ENCODE data around the gene HOXB3.
"Not testable (repeated sequence)": the region's sequence is repeated elsewhere in the genome, so short reads cannot be mapped to it uniquely, and the experiment has no call there.

HOXB3 gene

DNA sequence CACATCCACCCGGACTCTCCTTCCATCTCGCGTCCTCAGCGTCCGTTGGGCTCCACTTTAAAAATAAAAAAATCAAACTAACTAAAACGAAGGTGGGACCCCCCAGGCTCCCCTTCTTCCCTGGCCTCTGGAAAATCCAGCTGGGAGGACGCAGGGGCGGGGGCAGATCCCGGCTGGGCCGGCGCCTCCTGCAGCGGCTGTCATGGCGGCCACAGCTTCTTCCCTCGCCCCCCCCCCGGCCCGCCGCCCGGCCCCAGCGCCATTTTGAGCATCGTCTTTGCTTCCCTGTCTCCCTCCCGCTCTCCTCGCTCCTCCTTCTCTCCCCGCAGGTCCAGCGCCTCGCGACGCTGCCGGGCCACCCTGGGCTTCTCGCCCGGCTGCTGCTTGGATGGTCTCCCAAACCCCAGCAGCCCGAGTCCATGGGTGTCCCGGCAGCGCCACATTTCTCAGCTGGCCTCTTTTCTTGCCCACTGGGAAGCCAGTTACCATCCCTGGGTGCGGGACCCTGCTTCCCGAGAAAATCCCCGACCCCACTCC lies 48.4 kb downstream of the HOXB3 start:
- no peak for FAIRE-seq
- TF ChIP-seq POLR2AphosphoS5 (IDR thresholded peaks at IDR 0.05; ENCODE audit: low read depth, low read length) (no peak), POLR2A (IDR thresholded peaks at IDR 0.05; ENCODE audit: low read depth, low read length) (no peak), TAF1 (IDR thresholded peaks at IDR 0.05; ENCODE audit: borderline replicate concordance, low read depth, low read length) (no peak)
- DNase-seq (ENCODE audit: insufficient read length): no peak

- peak; percentile 27 for FAIRE-seq
- DNase-seq (ENCODE audit: insufficient read length): no peak
- no peak for TF ChIP-seq POLR2A (IDR thresholded peaks at IDR 0.05; ENCODE audit: low read depth, low read length)
- TF ChIP-seq TAF1 (IDR thresholded peaks at IDR 0.05; ENCODE audit: borderline replicate concordance, low read depth, low read length): no peak
- TF ChIP-seq POLR2AphosphoS5 (IDR thresholded peaks at IDR 0.05; ENCODE audit: low read depth, low read length): no peak
Observed at GRCh38 chr17:48541036-48541576, 48.9 kb downstream of the HOXB3 start.

DNA sequence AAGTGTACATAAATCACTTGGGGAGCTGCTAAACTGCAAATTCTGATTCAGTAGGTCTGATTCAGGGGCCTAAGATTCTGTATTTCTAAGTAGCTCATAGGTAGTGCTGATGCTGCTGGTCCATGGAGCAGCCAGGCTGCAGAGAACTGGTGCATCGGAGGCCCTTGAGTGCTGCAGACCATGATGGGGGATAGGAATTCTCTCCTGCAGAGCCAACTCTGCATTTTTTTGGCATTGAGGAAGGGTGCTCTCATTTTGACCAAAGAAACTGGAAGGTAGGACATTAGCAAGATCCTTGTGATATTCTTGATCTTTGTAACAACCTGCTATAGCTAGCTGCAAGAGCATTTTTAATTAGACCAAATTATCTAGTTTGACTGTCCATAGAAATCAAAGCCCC lies 49.8 kb downstream of the HOXB3 start:
- peak; percentile 53 for FAIRE-seq
- TF ChIP-seq POLR2AphosphoS5 (IDR thresholded peaks at IDR 0.05; ENCODE audit: low read depth, low read length): no peak
- no peak for DNase-seq (ENCODE audit: insufficient read length)

DNA sequence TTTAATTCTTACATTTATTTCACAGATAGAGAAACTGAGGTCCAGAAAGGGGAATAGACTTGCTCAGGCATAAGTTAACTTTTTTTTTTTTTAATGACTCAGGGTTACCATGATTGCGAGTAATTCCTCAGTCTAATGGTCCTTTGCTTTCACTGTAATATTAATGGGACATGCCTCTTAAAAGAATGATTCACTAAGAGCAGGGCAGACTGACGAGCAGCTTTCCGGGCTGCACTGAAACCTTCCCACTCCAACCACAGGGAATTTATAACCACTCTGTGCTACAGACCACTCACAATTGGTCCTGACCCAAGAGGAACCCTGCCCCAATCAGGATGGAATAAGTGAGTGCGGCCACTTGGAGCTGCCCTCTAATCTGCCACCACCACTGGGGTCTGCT lies 50.9 kb downstream of the HOXB3 start:
- TF ChIP-seq TAF1 (IDR thresholded peaks at IDR 0.05; ENCODE audit: borderline replicate concordance, low read depth, low read length) (no peak), POLR2A (IDR thresholded peaks at IDR 0.05; ENCODE audit: low read depth, low read length) (no peak), POLR2AphosphoS5 (IDR thresholded peaks at IDR 0.05; ENCODE audit: low read depth, low read length) (no peak)
- DNase-seq (ENCODE audit: insufficient read length): no peak
- FAIRE-seq: no peak

GRCh38 chr17:48537316-48537715 lies 52.7 kb downstream of the HOXB3 start:
- no peak for FAIRE-seq
- DNase-seq (ENCODE audit: insufficient read length): no peak
- TF ChIP-seq POLR2AphosphoS5 (IDR thresholded peaks at IDR 0.05; ENCODE audit: low read depth, low read length) (no peak), TAF1 (IDR thresholded peaks at IDR 0.05; ENCODE audit: borderline replicate concordance, low read depth, low read length) (no peak), POLR2A (IDR thresholded peaks at IDR 0.05; ENCODE audit: low read depth, low read length) (no peak)

DNA sequence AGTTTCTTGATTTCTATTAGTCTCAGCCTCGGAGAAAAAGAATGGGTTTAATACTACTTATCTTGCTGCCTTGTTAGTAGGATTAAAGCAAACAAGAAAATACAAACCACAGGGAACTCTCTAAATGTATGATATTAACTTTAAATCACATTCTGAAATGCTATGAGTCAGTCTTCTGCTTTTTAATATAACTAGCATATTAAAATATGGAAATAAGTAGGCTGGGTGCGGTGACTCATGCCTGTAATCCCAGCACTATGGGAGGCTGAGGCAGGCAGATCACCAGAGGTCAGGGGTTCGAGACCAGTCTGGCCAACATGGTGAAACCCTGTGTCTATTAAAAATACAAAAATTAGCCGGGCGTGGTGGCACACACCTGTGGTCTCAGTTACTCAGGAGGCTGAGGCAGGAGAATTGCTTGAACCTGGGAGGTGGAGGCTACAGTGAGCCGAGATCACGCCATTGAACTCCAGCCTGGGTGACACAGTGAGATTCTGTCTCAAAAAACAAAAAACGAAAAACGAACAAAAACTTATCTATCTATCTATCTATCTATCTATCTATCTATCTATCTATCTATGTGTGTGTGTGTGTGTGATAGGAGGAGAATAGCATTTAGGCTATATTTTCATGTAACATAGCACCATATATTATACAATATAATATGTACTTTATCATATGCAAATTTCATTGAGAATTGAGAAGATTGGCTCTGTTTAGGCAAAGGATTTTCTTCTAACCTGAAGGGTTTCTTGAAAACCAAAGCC lies 54.1 kb downstream of the HOXB3 start:
- DNase-seq (ENCODE audit: insufficient read length); FAIRE-seq: not testable (repeated sequence)

DNA sequence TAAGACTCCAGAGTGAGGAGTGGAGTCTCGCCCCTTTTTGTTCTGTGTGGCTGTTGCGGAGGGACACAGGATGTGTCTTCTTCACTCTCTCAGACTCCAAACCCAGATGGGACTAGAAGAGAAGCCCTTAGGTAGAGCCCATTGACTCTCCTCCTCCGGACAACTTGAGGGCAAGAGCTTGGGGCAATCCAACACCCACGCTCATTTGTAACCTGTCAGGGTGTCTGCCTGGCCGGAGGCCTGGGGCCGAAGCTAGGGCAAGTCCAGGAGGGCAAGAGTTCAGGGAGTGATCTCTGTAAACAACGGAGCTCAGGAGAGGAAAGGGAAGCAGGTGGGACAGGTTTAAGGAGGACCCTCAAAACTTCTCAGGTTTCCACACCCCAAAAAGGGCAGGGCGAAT lies 57.8 kb downstream of the HOXB3 start:
- no peak for DNase-seq (ENCODE audit: insufficient read length)
- FAIRE-seq: no peak
- TF ChIP-seq POLR2AphosphoS5 (IDR thresholded peaks at IDR 0.05; ENCODE audit: low read depth, low read length) (no peak), POLR2A (IDR thresholded peaks at IDR 0.05; ENCODE audit: low read depth, low read length) (no peak), TAF1 (IDR thresholded peaks at IDR 0.05; ENCODE audit: borderline replicate concordance, low read depth, low read length) (no peak)

- TF ChIP-seq POLR2AphosphoS5 (IDR thresholded peaks at IDR 0.05; ENCODE audit: low read depth, low read length): no peak
- TF ChIP-seq TAF1 (IDR thresholded peaks at IDR 0.05; ENCODE audit: borderline replicate concordance, low read depth, low read length): no peak
- no peak for TF ChIP-seq POLR2A (IDR thresholded peaks at IDR 0.05; ENCODE audit: low read depth, low read length)
- FAIRE-seq: no peak
- DNase-seq (ENCODE audit: insufficient read length): no peak
Observed at GRCh38 chr17:48530887-48531272, 59.2 kb downstream of the HOXB3 start, which contains the start of gene HOXB1. Gene HOXB1, minus strand, starts transcription at chr17:48531011. Its CDS starts 107 bp downstream, at chr17:48530904.

GRCh38 chr17:48530208-48530886 lies 59.7 kb downstream of the HOXB3 start:
- no peak for TF ChIP-seq POLR2AphosphoS5 (IDR thresholded peaks at IDR 0.05; ENCODE audit: low read depth, low read length)
- no peak for TF ChIP-seq TAF1 (IDR thresholded peaks at IDR 0.05; ENCODE audit: borderline replicate concordance, low read depth, low read length)
- no peak for TF ChIP-seq POLR2A (IDR thresholded peaks at IDR 0.05; ENCODE audit: low read depth, low read length)
- DNase-seq (ENCODE audit: insufficient read length) (no peak), FAIRE-seq (no peak)

GRCh38 chr17:48529683-48530009 lies 60.4 kb downstream of the HOXB3 start:
- FAIRE-seq (no peak), DNase-seq (ENCODE audit: insufficient read length) (no peak)
- TF ChIP-seq POLR2A (IDR thresholded peaks at IDR 0.05; ENCODE audit: low read depth, low read length) (no peak), POLR2AphosphoS5 (IDR thresholded peaks at IDR 0.05; ENCODE audit: low read depth, low read length) (no peak), TAF1 (IDR thresholded peaks at IDR 0.05; ENCODE audit: borderline replicate concordance, low read depth, low read length) (no peak)

- DNase-seq (ENCODE audit: insufficient read length) (no peak), FAIRE-seq (no peak)
- TF ChIP-seq POLR2A (IDR thresholded peaks at IDR 0.05; ENCODE audit: low read depth, low read length) (no peak), TAF1 (IDR thresholded peaks at IDR 0.05; ENCODE audit: borderline replicate concordance, low read depth, low read length) (no peak), POLR2AphosphoS5 (IDR thresholded peaks at IDR 0.05; ENCODE audit: low read depth, low read length) (no peak)
Observed at GRCh38 chr17:48528936-48529682, 60.9 kb downstream of the HOXB3 start.
